SK-N-SH (cell line): ENCODE data around the gene KRTAP6-3. TPM values are rescaled to one million over a fixed set of nuclear protein-coding genes. Genes with fewer than 3 reads are reported as not detected.

Experiments
- CTCF ChIA-PET: fragments of 300-600, 350-600 bp; formaldehyde crosslinking; extraction: SDS; loops from one replicate; lab custom pipeline; 2021; lab: Yijun Ruan, JAX
- POLR2A ChIA-PET: fragments of 350-600 bp; sonication (Branson Sonifier 250); formaldehyde crosslinking; extraction: SDS; loops from one replicate; lab custom pipeline; 2020; ENCODE audit warnings: antibody characterized with exemption, inconsistent platforms; lab: Yijun Ruan, JAX
- DNase-seq: peaks from one replicate; pipeline ENCODE4 v3.0.0; 2012
- H2AFZ ChIP-seq: fragments of 200-600 bp; sonication (generic); 2 replicates; pipeline ENCODE4 v1.8.1; 2016; ENCODE audit warnings: antibody characterized with exemption, mild to moderate bottlenecking, low read depth
- H3F3A ChIP-seq: fragments of 200-600 bp; sonication (generic); replicated peaks from 2 replicates; pipeline ENCODE3; 2016; ENCODE audit warnings: antibody characterized with exemption, mild to moderate bottlenecking; ENCODE audit not compliant: insufficient read depth
- H3K27ac ChIP-seq, 2 experiments: fragments of 200-500 bp in 1 of 2; fragments of 200-600 bp in 1 of 2; sonication (Bioruptor generic) in 1 of 2; sonication (generic), shearing (Covaris generic) in 1 of 2; 2 replicates each; pipeline versions ENCODE4 v1.5.1 to v1.6.1; 2014 to 2016; ENCODE audit warnings: low read depth in 2 of 2, inconsistent platforms in 1 of 2, low read length in 1 of 2, mild to moderate bottlenecking in 1 of 2, mixed read lengths in 1 of 2
- H3K27me3 ChIP-seq: fragments of 200-600 bp; sonication (generic), shearing (Covaris generic); 2 replicates; pipeline ENCODE4 v1.6.1; 2016; ENCODE audit warnings: mixed run types; ENCODE audit not compliant: insufficient read depth
- H3K36me3 ChIP-seq, 2 experiments: fragments of 200-500 bp in 1 of 2; fragments of 200-600 bp in 1 of 2; sonication (Bioruptor generic) in 1 of 2; sonication (generic) in 1 of 2; replicated peaks in 1 of 2; 2 replicates each; pipeline versions ENCODE3 to v1.5.1; 2014 to 2016; ENCODE audit warnings: low read length in 1 of 2, mild to moderate bottlenecking in 1 of 2; ENCODE audit not compliant: insufficient read depth in 2 of 2, control insufficient read depth in 1 of 2
- H3K4me1 ChIP-seq, 2 experiments: fragments of 200-500 bp in 1 of 2; fragments of 200-600 bp in 1 of 2; sonication (Bioruptor generic) in 1 of 2; sonication (generic), shearing (Covaris generic) in 1 of 2; 2 replicates each; pipeline versions ENCODE4 v1.5.1 to v1.6.1; 2014 to 2016; ENCODE audit warnings: low read depth in 1 of 2, low read length in 1 of 2, mixed run types in 1 of 2; ENCODE audit not compliant: insufficient read depth in 2 of 2, control insufficient read depth in 1 of 2
- H3K4me2 ChIP-seq: fragments of 200-600 bp; sonication (generic), shearing (Covaris generic); 2 replicates; pipeline ENCODE4 v1.6.1; 2017; ENCODE audit warnings: mixed run types
- H3K4me3 ChIP-seq, 2 experiments: fragments of 200-500 bp in 1 of 2; fragments of 200-600 bp in 1 of 2; sonication (Bioruptor generic) in 1 of 2; sonication (generic), shearing (Covaris generic) in 1 of 2; 2 replicates each; pipeline versions ENCODE4 v1.5.1 to v1.8.1; 2014 to 2016; ENCODE audit warnings: low read depth in 2 of 2, inconsistent platforms in 1 of 2, low read length in 1 of 2, mild to moderate bottlenecking in 1 of 2, mixed read lengths in 1 of 2, moderate library complexity in 1 of 2
- H3K79me2 ChIP-seq: fragments of 200-600 bp; sonication (generic); 2 replicates; pipeline ENCODE4 v1.8.1; 2017; ENCODE audit warnings: mild to moderate bottlenecking; ENCODE audit not compliant: insufficient read depth
- H3K9ac ChIP-seq: fragments of 200-600 bp; sonication (generic); 2 replicates; pipeline ENCODE4 v1.6.1; 2017; ENCODE audit warnings: mixed run types
- H3K9me2 ChIP-seq: fragments of 200-600 bp; sonication (generic); 2 replicates; pipeline ENCODE4 v1.6.1; 2017; ENCODE audit warnings: mixed run types
- H3K9me3 ChIP-seq: fragments of 200-600 bp; sonication (generic); 2 replicates; pipeline ENCODE4 v1.6.1; 2017; ENCODE audit warnings: mixed run types, mild to moderate bottlenecking, moderate library complexity
- H4K20me1 ChIP-seq: fragments of 200-600 bp; sonication (generic); 2 replicates; pipeline ENCODE4 v1.6.1; 2017; ENCODE audit warnings: mild to moderate bottlenecking, mixed run types; ENCODE audit not compliant: insufficient read depth
- CHD2 ChIP-seq: fragments of 150-350 bp; IDR thresholded peaks from 2 replicates; pipeline ENCODE4 v1.6.1; 2018; ENCODE audit warnings: low read length; ENCODE audit not compliant: partially characterized antibody
- CTCF ChIP-seq: fragments of 200-600 bp; sonication (generic); IDR thresholded peaks from 2 replicates; pipeline ENCODE4 v1.6.1; 2017; ENCODE audit warnings: antibody characterized with exemption, mild to moderate bottlenecking, moderate library complexity
- MAX ChIP-seq: IDR thresholded peaks from 2 replicates; pipeline ENCODE4 v1.4.0; 2012; ENCODE audit warnings: low read depth
- MEF2A ChIP-seq: IDR thresholded peaks from 2 replicates; pipeline ENCODE4 v1.4.0; 2012; ENCODE audit warnings: low read depth, borderline replicate concordance
- POLR2AphosphoS5 ChIP-seq: IDR thresholded peaks from 2 replicates; pipeline ENCODE4 v1.6.1; 2012; ENCODE audit warnings: low read depth, low read length
- REST ChIP-seq: IDR thresholded peaks from 2 replicates; pipeline ENCODE4 v1.6.1; 2012; ENCODE audit warnings: mild to moderate bottlenecking, low read depth, low read length, moderate library complexity
- SIN3A ChIP-seq: IDR thresholded peaks from 2 replicates; pipeline ENCODE4 v1.6.1; 2012; ENCODE audit warnings: low read depth, mild to moderate bottlenecking, low read length, moderate library complexity, borderline replicate concordance
- WGBS: methylation state at CpG from one replicate; pipeline ENCODE4 v1.1.6; 2017; ENCODE audit warnings: low lambda C conversion rate; 5-methylcytosine and 5-hydroxymethylcytosine counted together
- polyA plus RNA-seq, 3 experiments: library from polyadenylated mRNA; depleted of rRNA; stranded (reverse); fragments of >200 nt; gene quantifications; 2 replicates each; pipeline ENCODE4 v1.2.3, GENCODE V29; 2012

KRTAP6-3 gene
- polyA plus RNA-seq, 1 of the 3 experiments (the other 2 are of a cell fraction), result not detected

- no peaks in the 10 kb centered on the region for H3F3A ChIP-seq
- H2AFZ ChIP-seq, result no peak within 1 kb of the TSS
- no peaks in the 10 kb centered on the region; the same call in 1 of the 2 replicates for H3K27me3 ChIP-seq
- DNase-seq, result no peak
- no peaks in the 10 kb centered on the region for H3K4me1 ChIP-seq
- no peaks in the 10 kb centered on the region for H3K36me3 ChIP-seq
- no peak within 1 kb of the TSS for H3K4me3 ChIP-seq
- 0% methylated on average over 1 of the region's 1 CpG for whole genome bisulfite sequencing
- POLR2A ChIA-PET, result no interaction called here
- TF ChIP-seq SIN3A, result no peak
- H3K9me3 ChIP-seq, result no peaks in the 10 kb centered on the region
- no peak within 1 kb of the TSS for H3K4me2 ChIP-seq
- H4K20me1 ChIP-seq, result no peaks in the 10 kb centered on the region
- H3K9ac ChIP-seq, result no peak within 1 kb of the TSS
- CTCF ChIA-PET, result no interaction called here
- H3K9me2 ChIP-seq, result no peaks in the 10 kb centered on the region
- H3K27ac ChIP-seq, result no peak within 1 kb of the TSS
- H3K79me2 ChIP-seq, result no peaks in the 10 kb centered on the region
Observed at GRCh38 chr21:30634906-30635305, 42.7 kb downstream of the KRTAP6-3 start, which contains the start of gene KRTAP20-2. Gene KRTAP20-2, plus strand, starts transcription at chr21:30635206. Its CDS starts 58 bp downstream, at chr21:30635264.

- no peaks in the 10 kb centered on the region for H3K36me3 ChIP-seq
- no peaks in the 10 kb centered on the region for H3K79me2 ChIP-seq
- no peak overlapping the region for H3K9ac ChIP-seq
- no peaks in the 10 kb centered on the region; the same call in 1 of the 2 replicates for H3K27me3 ChIP-seq
- WGBS, result 13% methylated on average over 3 of the region's 3 CpGs
- no peak for TF ChIP-seq MEF2A
- TF ChIP-seq MAX, result no peak
- TF ChIP-seq REST, result no peak
- TF ChIP-seq CTCF, result no peak
- TF ChIP-seq CHD2, result no peak
- TF ChIP-seq POLR2AphosphoS5, result no peak
- H3K9me3 ChIP-seq, result no peaks in the 10 kb centered on the region
- H3F3A ChIP-seq, result no peaks in the 10 kb centered on the region
- no peaks in the 10 kb centered on the region for H4K20me1 ChIP-seq
- H3K4me1 ChIP-seq, result no peaks in the 10 kb centered on the region
- no peak overlapping the region for H3K4me3 ChIP-seq
- H3K4me2 ChIP-seq, result no peak overlapping the region
- no peak overlapping the region for H3K27ac ChIP-seq
- no peaks in the 10 kb centered on the region for H3K9me2 ChIP-seq
- POLR2A ChIA-PET, result no interaction called here
- no peak for DNase-seq
- CTCF ChIA-PET, result no interaction called here
- no peak overlapping the region for H2AFZ ChIP-seq
Observed at GRCh38 chr21:30638686-30639085, 46.4 kb downstream of the KRTAP6-3 start.
